ENCODE data around the gene GPX6. TPM values are rescaled to one million over a fixed set of nuclear protein-coding genes. Genes with fewer than 3 reads are reported as not detected.

Gene GPX6
- total RNA-seq, 1 experiment from 2014 or later: not detected

GRCh38 chr6:28531479-28532128 is 16.0 kb upstream of the GPX6 start:
- POLR2A ChIA-PET: no interaction called here
- no peak for DNase-seq (ENCODE audit: low read depth, low spot score)
- intact Hi-C loops (cut with micrococcal nuclease): no loop called here

More at GRCh38 chr6:28531479-28532128, 16.0 kb upstream of the GPX6 start:
- no peak overlapping the region for H2AFZ ChIP-seq (ENCODE audit: low read depth, low read length, poor library complexity, severe bottlenecking)
- no peak overlapping the region for H3K9ac ChIP-seq (ENCODE audit: low read length)
- ATAC-seq: peak; percentile 66
- no TSS peak for BruUV-seq (replicated peaks)
- no peaks in the 10 kb centered on the region for H3K27me3 ChIP-seq (ENCODE audit: insufficient read depth, low read length)
- no peaks in the 10 kb centered on the region for H3K4me1 ChIP-seq (ENCODE audit: control insufficient read depth in 1 of 2, insufficient read depth in 2 of 2, low read length in 2 of 2)
- no peaks in the 10 kb centered on the region for H4K20me1 ChIP-seq (ENCODE audit: insufficient read depth)
- H3K4me3 ChIP-seq (replicated peaks in 1 of 2; ENCODE audit: low read depth in 1 of 2, low read length in 2 of 2): no peak overlapping the region
- H3K27ac ChIP-seq (ENCODE audit: low read depth, low read length): no peak overlapping the region
- no peak overlapping the region for H3K4me2 ChIP-seq (ENCODE audit: low read length)
- no peaks in the 10 kb centered on the region for H3K79me2 ChIP-seq (ENCODE audit: insufficient read depth, low read length)
- RAD21 ChIA-PET (ENCODE audit: low non-redundant PET in 1 of 2, low total read pairs in 2 of 2, uncharacterized antibody in 2 of 2, unreplicated experiment in 2 of 2): interaction anchor here in 1 of 2 experiments (0.9 kb wide), 1 partner anchor 154 kb away, joined by 3 read pairs; no protein-coding TSS in a partner anchor
- H3K9me3 ChIP-seq (ENCODE audit: control insufficient read depth in 1 of 2, insufficient read depth in 1 of 2, low read depth in 1 of 2, low read length in 2 of 2): no peaks in the 10 kb centered on the region
- no peaks in the 10 kb centered on the region for H3K36me3 ChIP-seq (ENCODE audit: control insufficient read depth in 1 of 2, insufficient read depth in 2 of 2, low read length in 2 of 2)
- TF ChIP-seq ZFX (IDR thresholded peaks at IDR 0.05): no peak
- no peak for TF ChIP-seq YY1 (IDR thresholded peaks at IDR 0.05; ENCODE audit: extremely low read depth, insufficient replicate concordance, low read depth, low read length)
- TF ChIP-seq RAD21 (IDR thresholded peaks at IDR 0.05; ENCODE audit: low read depth): peak; percentile 45
- peak in 2 of 3 experiments; percentile 18 to 31; a peak in 3 of 6 replicates for TF ChIP-seq CTCF (IDR thresholded peaks at IDR 0.05 in 2 of 3, conservative IDR thresholded peaks at IDR 0.05 in 1 of 3; ENCODE audit: borderline replicate concordance in 1 of 3, insufficient read depth in 1 of 3, low read depth in 2 of 3, low read length in 2 of 3)
- TF ChIP-seq JUND (IDR thresholded peaks at IDR 0.05): no peak
- CTCF ChIA-PET: interaction anchor here (0.8 to 2.9 kb wide), 4 partner anchors 9 to 48 kb away, joined by 3 to 7 read pairs (median 4); no protein-coding TSS in a partner anchor
- no peaks in the 10 kb centered on the region for H3K9me2 ChIP-seq (ENCODE audit: insufficient read depth)

Data from HCT116 (cell line).